T-cell (primary cell): Measurements from ENCODE around the gene NPIPB4. TPM values are rescaled to one million over a fixed set of nuclear protein-coding genes. Genes with fewer than 3 reads are reported as not detected.
"Not testable (repeated sequence)": the region's sequence is repeated elsewhere in the genome, so short reads cannot be mapped to it uniquely, and the experiment has no call there.

Experiments
- ATAC-seq, 4 experiments: fragments of 200-7000 bp in 3 of 4; fragments of 150-1000 bp in 1 of 4; cut with Tn5 transposase; replicated peaks in 1 of 4; 1 replicate in 3 of 4; 2 replicates in 1 of 4; pipeline ENCODE4 v1.10.0; 2021; ENCODE audit warnings: moderate library complexity in 3 of 4, mild to moderate bottlenecking in 2 of 4, moderate number of reproducible peaks in 1 of 4
- CTCF ChIA-PET, 2 donors: fragments of 300-600 bp; sonication (Branson Sonifier 250); formaldehyde crosslinking; loops; one replicate each; lab custom pipeline; 2022; ENCODE audit warnings: antibody characterized with exemption in 2 of 2; lab: Charles Lee
- POLR2A ChIA-PET, 2 donors: fragments of 300-600 bp; sonication (Branson Sonifier 250); formaldehyde crosslinking; loops; one replicate each; lab custom pipeline; 2022; ENCODE audit warnings: antibody characterized with exemption in 2 of 2; lab: Charles Lee
- DNase-seq, 35 experiments: peaks; one replicate each; pipeline versions ENCODE4 v3.0.0 to v3.0.0-alpha.2; 2013 to 2023
- H3K27ac ChIP-seq: one replicate; pipeline ENCODE4 v1.5.1; 2013; ENCODE audit warnings: low read length
- H3K27me3 ChIP-seq, 2 experiments: replicated peaks in 1 of 2; 1 replicate in 1 of 2; 2 replicates in 1 of 2; pipeline versions ENCODE4 v1.6.1 to v1.7.0; 2013; ENCODE audit warnings: low read length in 1 of 2, mixed read lengths in 1 of 2; ENCODE audit not compliant: control insufficient read depth in 2 of 2, insufficient read depth in 2 of 2; ENCODE audit errors: extremely low read depth in 1 of 2
- H3K36me3 ChIP-seq, 2 donors: 1 replicate in 1 of 2; 2 replicates in 1 of 2; pipeline versions ENCODE4 v1.6.1 to v1.7.0; 2013; ENCODE audit warnings: low read length in 1 of 2; ENCODE audit not compliant: control insufficient read depth in 2 of 2, insufficient read depth in 1 of 2; ENCODE audit errors: extremely low read depth in 1 of 2
- H3K4me1 ChIP-seq, 2 experiments: 1 replicate in 1 of 2; 2 replicates in 1 of 2; pipeline versions ENCODE4 v1.6.1 to v1.7.0; 2013; ENCODE audit warnings: low read length in 2 of 2, mixed read lengths in 1 of 2; ENCODE audit not compliant: insufficient read depth in 2 of 2, control insufficient read depth in 1 of 2; ENCODE audit errors: extremely low read depth in 1 of 2
- H3K4me3 ChIP-seq, 2 donors: 1 replicate in 1 of 2; 2 replicates in 1 of 2; pipeline versions ENCODE4 v1.5.1 to v1.7.0; 2013; ENCODE audit warnings: mild to moderate bottlenecking in 2 of 2, low read length in 1 of 2, moderate library complexity in 1 of 2; ENCODE audit not compliant: control insufficient read depth in 1 of 2; ENCODE audit errors: extremely low read depth in 1 of 2
- H3K9me3 ChIP-seq: 2 replicates; pipeline ENCODE4 v1.7.0; 2013
- H3K27ac Mint-ChIP-seq, 2 donors: one replicate each; pipeline ENCODE4 v1.8.0; 2020 to 2021; ENCODE audit warnings: mild to moderate bottlenecking in 2 of 2, mixed read lengths in 2 of 2
- H3K27me3 Mint-ChIP-seq, 2 donors: one replicate each; pipeline ENCODE4 v1.8.0; 2021 to 2022; ENCODE audit warnings: mixed read lengths in 2 of 2
- H3K36me3 Mint-ChIP-seq: one replicate; pipeline ENCODE4 v1.8.0; 2021; ENCODE audit warnings: mixed read lengths
- H3K4me1 Mint-ChIP-seq, 3 donors: one replicate each; pipeline ENCODE4 v1.8.0; 2020 to 2022; ENCODE audit warnings: mixed read lengths in 3 of 3, mild to moderate bottlenecking in 1 of 3
- H3K4me3 Mint-ChIP-seq, 3 donors: one replicate each; pipeline ENCODE4 v1.8.0; 2020 to 2022; ENCODE audit warnings: mild to moderate bottlenecking in 3 of 3, mixed read lengths in 3 of 3, moderate library complexity in 3 of 3
- H3K9me3 Mint-ChIP-seq, 3 donors: one replicate each; pipeline ENCODE4 v1.8.0; 2020 to 2022; ENCODE audit warnings: mixed read lengths in 3 of 3
- WGBS: methylation state at CpG from one replicate; pipeline ENCODE4 v1.1.5; 2013; ENCODE audit warnings: missing lambda C conversion rate; ENCODE audit not compliant: insufficient coverage; 5-methylcytosine and 5-hydroxymethylcytosine counted together
- total RNA-seq, 35 experiments: library from RNA in 6 of 35; stranded (reverse) in 6 of 35; fragments of 120-200 nt in 1 of 35; gene quantifications; one replicate each; pipeline versions ENCODE4 v1.2.1 to v1.2.4 and lab custom pipeline; 2013 to 2026

Gene NPIPB4
- total RNA-seq, 5 donors from 2014 or later (not counting 1 experiment from before 2014, with no cell fraction given), result 173 to 372 (median 216) TPM

- no CpG with 5 or more reads among the region's 10 CpGs for WGBS
- ATAC-seq, H3K27me3 Mint-ChIP-seq, DNase-seq, H3K27me3 ChIP-seq, H3K9me3 ChIP-seq, H3K9me3 Mint-ChIP-seq, H3K36me3 Mint-ChIP-seq, H3K36me3 ChIP-seq, POLR2A ChIA-PET: not testable (repeated sequence)
- Histone ChIP-seq H3K4me3 (peak overlapping the region in 1 of 2 donors; percentile 57), H3K27ac (peak overlapping the region; percentile 95), H3K4me1 (peaks cover 0 to 11% of the 10 kb centered on the region in 2 experiments)
- Mint-ChIP-seq H3K4me3 (peak overlapping the region; percentile 87 to 98 (median 91)), H3K27ac (peak overlapping the region; percentile 98 to 100), H3K4me1 (peaks cover 21 to 28% (median 22%) of the 10 kb centered on the region in 3 donors)
- CTCF ChIA-PET, result interaction anchor here (0.8 to 1.3 kb wide), 2 partner anchors 133 to 369 kb away, joined by 3 to 4 read pairs; no protein-coding TSS in a partner anchor
Observed at GRCh38 chr16:21819617-21820016, 37.9 kb downstream of the NPIPB4 start.

DNA sequence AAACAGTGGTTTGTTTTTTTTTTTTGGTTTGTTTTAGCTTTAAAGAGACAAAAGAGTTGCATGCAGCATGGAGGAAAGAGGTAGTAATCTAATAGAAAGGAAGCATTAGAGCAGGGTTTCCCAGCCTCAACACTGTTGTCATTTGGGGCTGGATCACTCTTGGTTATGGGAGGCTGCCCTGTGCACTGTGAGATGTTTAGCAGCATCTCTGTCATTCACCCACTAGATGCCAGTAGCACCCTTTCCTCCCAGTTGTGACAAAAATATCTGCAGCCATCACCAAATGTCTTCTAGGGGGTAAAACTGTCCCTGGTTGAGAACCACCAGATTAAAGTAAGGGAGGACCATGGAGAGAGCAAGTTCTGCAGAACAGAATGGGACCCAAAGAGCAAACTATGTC, 40.5 kb downstream of the NPIPB4 start:
- H3K27ac Mint-ChIP-seq, CTCF ChIA-PET, POLR2A ChIA-PET, H3K36me3 ChIP-seq, H3K27ac ChIP-seq, H3K9me3 Mint-ChIP-seq, H3K27me3 ChIP-seq, DNase-seq, H3K9me3 ChIP-seq, H3K27me3 Mint-ChIP-seq, H3K4me3 Mint-ChIP-seq, H3K4me3 ChIP-seq: not testable (repeated sequence)
- H3K36me3 Mint-ChIP-seq, result peaks cover 12% of the 10 kb centered on the region
- ATAC-seq, result peak; percentile 27 to 60 (median 39)
- H3K4me1 Mint-ChIP-seq, result peaks cover 22 to 35% (median 24%) of the 10 kb centered on the region in 3 donors
- H3K4me1 ChIP-seq, result peaks cover 0 to 11% of the 10 kb centered on the region in 2 experiments

DNA sequence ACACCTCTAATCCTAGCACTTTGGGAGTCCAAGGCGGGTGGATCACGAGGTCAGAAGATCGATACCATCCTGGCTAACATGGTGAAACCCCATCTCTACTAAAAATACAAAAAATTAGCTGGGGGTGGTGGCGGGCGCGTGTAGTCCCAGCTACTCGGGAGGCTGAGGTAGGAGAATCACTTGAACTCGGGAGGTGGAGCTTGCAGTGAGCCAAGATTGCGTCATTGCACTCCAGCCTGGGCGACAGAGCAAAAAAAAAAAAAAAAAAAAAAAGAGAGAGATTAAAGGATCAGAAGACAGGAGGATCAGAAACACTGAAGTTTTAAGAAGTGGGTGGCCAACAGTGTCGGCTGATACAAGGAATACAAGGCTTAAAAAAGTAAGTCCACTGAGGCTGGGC, 41.9 kb downstream of the NPIPB4 start:
- H3K4me1 ChIP-seq, H3K27me3 Mint-ChIP-seq, DNase-seq, ATAC-seq, H3K27me3 ChIP-seq, H3K4me3 ChIP-seq, H3K9me3 ChIP-seq, H3K4me3 Mint-ChIP-seq, H3K27ac ChIP-seq, H3K36me3 ChIP-seq, H3K9me3 Mint-ChIP-seq, H3K27ac Mint-ChIP-seq: not testable (repeated sequence)
- 100% methylated on average over 2 of the region's 11 CpGs for WGBS
- Mint-ChIP-seq H3K4me1 (peaks cover 21 to 32% (median 23%) of the 10 kb centered on the region in 3 donors), H3K36me3 (peaks cover 16% of the 10 kb centered on the region)
- POLR2A ChIA-PET, result interaction anchor here in 1 of 2 donors (0.7 kb wide), 1 partner anchor 110 kb away, joined by 5 read pairs; no protein-coding TSS in a partner anchor
- CTCF ChIA-PET, result interaction anchor here in 1 of 2 donors (0.6 kb wide), 1 partner anchor 257 kb away, joined by 3 read pairs; no protein-coding TSS in a partner anchor

- ATAC-seq, H3K9me3 ChIP-seq, H3K27ac Mint-ChIP-seq, H3K4me1 ChIP-seq, H3K4me1 Mint-ChIP-seq, H3K9me3 Mint-ChIP-seq, H3K4me3 ChIP-seq, DNase-seq, H3K27me3 Mint-ChIP-seq, H3K36me3 ChIP-seq, H3K27ac ChIP-seq, H3K4me3 Mint-ChIP-seq, CTCF ChIA-PET, H3K27me3 ChIP-seq: not testable (repeated sequence)
- POLR2A ChIA-PET, result interaction anchor here in 1 of 2 donors (0.7 kb wide), 1 partner anchor 1633 kb away, joined by 7 read pairs; no protein-coding TSS in a partner anchor
- H3K36me3 Mint-ChIP-seq, result peaks cover 12% of the 10 kb centered on the region
- WGBS, result no CpG with 5 or more reads among the region's 2 CpGs
Observed at GRCh38 chr16:21802375-21802663, 55.2 kb downstream of the NPIPB4 start.

GRCh38 chr16:21801538-21802374, 55.8 kb downstream of the NPIPB4 start:
- H3K4me3 Mint-ChIP-seq, H3K27ac Mint-ChIP-seq, POLR2A ChIA-PET, H3K27ac ChIP-seq, H3K4me1 ChIP-seq, H3K4me3 ChIP-seq, CTCF ChIA-PET, H3K27me3 Mint-ChIP-seq, H3K9me3 ChIP-seq, H3K27me3 ChIP-seq, H3K4me1 Mint-ChIP-seq, H3K9me3 Mint-ChIP-seq, H3K36me3 ChIP-seq: not testable (repeated sequence)
- ATAC-seq (peak in 1 of 4 experiments; percentile 56), DNase-seq (peak in 10 of 35 experiments; percentile 4 to 49 (median 9))
- H3K36me3 Mint-ChIP-seq, result peaks cover 11% of the 10 kb centered on the region
- WGBS, result no CpG with 5 or more reads among the region's 13 CpGs

GRCh38 chr16:21798601-21799000, 59.0 kb downstream of the NPIPB4 start:
- H3K36me3 ChIP-seq, CTCF ChIA-PET, H3K27me3 Mint-ChIP-seq, H3K4me1 ChIP-seq, DNase-seq, H3K27ac ChIP-seq, H3K9me3 Mint-ChIP-seq, H3K4me1 Mint-ChIP-seq, H3K27ac Mint-ChIP-seq, POLR2A ChIA-PET, H3K4me3 Mint-ChIP-seq, ATAC-seq, H3K4me3 ChIP-seq, H3K27me3 ChIP-seq, H3K9me3 ChIP-seq: not testable (repeated sequence)
- peaks cover 11% of the 10 kb centered on the region for H3K36me3 Mint-ChIP-seq
- WGBS, result no CpG with 5 or more reads among the region's 3 CpGs
